GM12874 (cell line): ENCODE measurements around the gene VWA8.

ENCODE experiments used
- CTCF ChIP-seq: IDR thresholded peaks from 2 replicates; pipeline ENCODE4 v1.5.1; 2011; ENCODE audit warnings: low read depth, mild to moderate bottlenecking, control low read depth, low read length, moderate library complexity; ENCODE audit not compliant: insufficient read depth

VWA8 gene

GRCh38 chr13:41565846-41566245, 395.1 kb downstream of the VWA8 start:
- no peak for TF ChIP-seq CTCF

- TF ChIP-seq CTCF: no peak
These were observed 395.7 kb downstream of the VWA8 start for GRCh38 chr13:41565216-41565615.

GRCh38 chr13:41563984-41564365, 396.9 kb downstream of the VWA8 start:
- TF ChIP-seq CTCF: no peak

- TF ChIP-seq CTCF: no peak
These were observed 397.4 kb downstream of the VWA8 start for GRCh38 chr13:41563341-41563983.

- no peak for TF ChIP-seq CTCF
These were observed 398.2 kb downstream of the VWA8 start for GRCh38 chr13:41562541-41563178.

GRCh38 chr13:41562083-41562482, 398.8 kb downstream of the VWA8 start:
- TF ChIP-seq CTCF: no peak

GRCh38 chr13:41561170-41561569, 399.7 kb downstream of the VWA8 start:
- TF ChIP-seq CTCF: no peak
